HL-60 (cell line): ENCODE data around the gene CACNG4.

ENCODE experiments used
- CTCF ChIP-seq: IDR thresholded peaks from one replicate; pipeline ENCODE4 v1.5.1; 2011; ENCODE audit warnings: low read length, control low read depth, inconsistent platforms; ENCODE audit not compliant: insufficient read depth
- POLR2AphosphoS5 ChIP-seq: IDR thresholded peaks from 2 replicates; pipeline ENCODE4 v1.6.1; 2012; ENCODE audit warnings: low read depth
- SPI1 ChIP-seq: IDR thresholded peaks from 2 replicates; pipeline ENCODE4 v1.6.1; 2012; ENCODE audit warnings: low read depth, mild to moderate bottlenecking, borderline replicate concordance

- TF ChIP-seq CTCF (no peak), POLR2AphosphoS5 (no peak), SPI1 (no peak)
Observed at GRCh38 chr17:66981983-66982508, 17.5 kb downstream of the CACNG4 start.
